Activated naive CD8-positive, alpha-beta T cell treated with anti-CD3 and anti-CD28 coated beads, Interleukin-2, amount 50 U/mL, for 16 hours (primary cell): ENCODE data around the gene LAIR1.
"Not testable (repeated sequence)": the region's sequence is repeated elsewhere in the genome, so short reads cannot be mapped to it uniquely, and the experiment has no call there.

ENCODE experiments used
- DNase-seq: peaks from one replicate; pipeline ENCODE4 v3.0.0-alpha.2; 2020; ENCODE audit warnings: low read depth, low spot score

The LAIR1 gene

GRCh38 chr19:54341295-54341694 lies 23.4 kb downstream of the LAIR1 start:
- no peak for DNase-seq

DNA sequence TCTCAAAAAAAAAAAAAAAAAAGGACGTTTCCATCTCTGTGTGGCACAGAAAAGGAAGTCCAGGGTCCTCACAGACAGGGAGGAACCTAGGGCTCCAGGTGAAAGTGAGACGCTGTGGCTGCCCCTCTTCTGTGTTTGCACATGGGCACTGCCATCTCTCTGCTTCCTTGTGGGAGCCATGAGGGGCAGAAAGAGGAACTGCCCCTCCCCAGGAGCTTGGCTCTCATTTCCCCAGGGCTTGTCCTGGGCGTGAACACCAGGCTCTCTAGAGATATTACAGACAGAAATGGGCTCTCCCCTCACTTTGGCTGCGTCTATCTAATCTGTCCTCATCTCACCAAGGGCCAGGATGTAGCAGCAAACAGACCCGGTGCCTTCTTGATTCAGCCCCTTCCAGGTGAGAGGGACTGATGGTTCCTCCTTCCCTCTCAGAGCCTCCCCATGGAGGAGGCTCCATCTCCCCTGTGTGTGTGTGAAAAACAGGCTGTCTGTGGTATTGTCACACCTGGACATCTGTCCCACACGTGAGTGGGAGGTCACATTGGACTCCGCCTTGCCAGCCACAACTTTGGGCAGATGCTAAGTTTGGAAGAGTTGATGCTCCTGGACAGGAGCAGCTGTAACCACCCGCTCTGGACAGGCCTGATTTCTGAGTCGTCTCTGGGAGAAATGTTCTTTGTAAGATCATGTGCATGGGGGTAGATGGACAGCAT lies 24.9 kb downstream of the LAIR1 start:
- no peak for DNase-seq

GRCh38 chr19:54338521-54338920 lies 26.2 kb downstream of the LAIR1 start:
- DNase-seq, result no peak

DNA sequence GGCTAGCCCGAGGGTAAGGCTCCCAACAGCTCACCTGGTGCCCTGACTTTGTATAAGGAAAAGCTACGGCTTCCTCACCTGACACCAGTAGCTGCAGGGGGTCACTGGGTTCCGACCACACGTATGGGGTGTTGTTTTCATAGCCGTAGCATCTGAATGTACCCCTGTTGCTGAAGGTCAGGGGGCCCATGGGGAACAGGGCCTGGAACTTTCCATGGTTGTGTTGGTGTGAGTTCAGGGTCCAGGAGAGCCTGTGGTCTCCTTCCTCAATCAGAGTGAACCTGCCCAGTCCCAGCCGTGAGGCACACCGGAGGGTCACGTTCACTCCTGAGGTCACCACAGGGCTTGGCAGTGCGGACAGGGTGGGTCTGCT lies 26.9 kb downstream of the LAIR1 start:
- no peak for DNase-seq

DNA sequence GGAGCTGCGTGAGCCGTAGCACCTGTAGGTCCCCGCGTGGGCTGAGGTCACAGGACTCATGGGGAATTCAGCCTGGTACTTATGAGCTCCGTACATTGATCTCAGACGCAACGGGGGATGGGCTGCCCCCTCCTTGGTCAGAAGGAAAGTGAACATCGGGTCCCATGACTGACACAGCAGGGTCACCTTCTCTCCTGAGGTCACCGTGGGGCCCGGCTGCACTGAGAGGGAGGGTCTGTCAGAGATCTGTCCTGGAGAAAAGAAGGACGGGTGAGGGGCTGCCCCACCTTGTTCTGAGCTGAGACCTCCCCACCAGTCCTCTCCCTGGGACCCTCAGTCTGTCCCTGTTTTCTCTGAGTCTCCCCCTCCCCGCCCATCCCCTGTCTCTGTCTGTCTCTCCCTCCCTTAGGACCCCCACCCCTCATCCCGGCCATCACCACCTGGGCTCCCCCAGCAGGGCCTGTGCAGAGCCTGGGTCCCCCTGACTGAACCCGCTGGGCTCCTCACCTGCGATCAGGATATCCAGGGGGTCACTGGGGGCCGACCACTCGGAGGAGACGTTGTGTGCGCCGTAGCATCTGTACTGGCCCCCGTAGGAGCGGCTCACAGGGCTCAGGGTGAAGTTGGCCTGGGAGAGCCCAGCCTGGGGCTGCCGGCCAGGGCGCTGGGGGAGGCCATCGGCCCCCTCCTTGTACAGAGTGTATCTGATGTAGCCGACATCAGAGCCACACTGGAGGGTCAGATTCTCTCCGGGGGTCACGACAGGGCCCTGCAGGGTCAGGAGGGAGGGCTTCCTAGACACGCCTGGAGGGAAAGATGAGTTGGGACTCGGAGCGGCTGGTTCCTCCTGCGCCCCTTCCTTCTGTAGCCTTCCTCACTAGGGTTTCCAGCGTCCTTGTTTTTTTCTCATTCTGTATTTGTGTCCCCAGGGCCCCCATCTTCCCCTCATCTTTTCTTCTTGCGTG lies 27.6 kb downstream of the LAIR1 start:
- DNase-seq, result no peak

DNA sequence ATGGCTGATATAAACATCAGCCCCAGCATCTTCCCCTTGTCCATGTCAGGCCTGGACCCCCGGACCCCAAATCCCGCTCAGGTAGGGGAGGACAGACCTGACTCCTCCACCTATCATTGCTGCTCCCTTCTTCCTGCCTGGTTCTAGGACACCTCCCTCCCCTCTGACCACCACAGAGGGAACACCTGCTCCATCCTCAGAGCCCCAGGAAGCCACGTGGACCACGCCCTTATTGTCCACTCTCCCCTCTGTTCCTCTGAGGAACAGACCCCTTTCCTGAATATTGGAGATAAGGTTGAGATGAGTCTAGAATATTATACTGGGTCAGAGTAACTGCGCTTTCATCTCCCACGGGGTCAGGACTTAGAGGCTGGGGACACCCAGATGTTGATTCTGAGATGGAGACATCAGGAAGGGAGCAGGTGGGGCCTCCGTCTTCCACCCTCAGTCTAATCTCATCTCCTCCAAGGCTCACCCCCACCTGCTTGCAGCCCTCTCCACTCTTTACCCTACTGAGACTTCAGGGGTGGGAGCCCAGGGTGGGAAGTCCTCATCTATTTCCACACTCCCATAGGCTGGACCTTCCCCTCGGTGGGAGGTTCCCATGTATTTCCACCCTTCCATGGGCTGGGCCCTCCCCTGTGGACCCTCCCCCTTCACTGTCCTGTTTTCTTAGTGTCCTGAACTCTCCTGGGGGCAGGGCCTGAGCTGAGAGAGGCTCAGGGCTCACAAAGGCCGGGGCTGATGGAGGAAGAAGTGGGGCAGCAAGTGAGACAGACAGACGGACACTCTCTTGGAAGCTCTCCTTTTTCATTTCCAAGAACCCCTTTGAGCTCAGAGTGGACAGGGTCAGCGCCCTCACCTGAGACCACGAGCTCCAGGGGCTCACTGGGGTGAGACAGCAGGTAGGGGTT lies 28.5 kb downstream of the LAIR1 start:
- no peak for DNase-seq

DNA sequence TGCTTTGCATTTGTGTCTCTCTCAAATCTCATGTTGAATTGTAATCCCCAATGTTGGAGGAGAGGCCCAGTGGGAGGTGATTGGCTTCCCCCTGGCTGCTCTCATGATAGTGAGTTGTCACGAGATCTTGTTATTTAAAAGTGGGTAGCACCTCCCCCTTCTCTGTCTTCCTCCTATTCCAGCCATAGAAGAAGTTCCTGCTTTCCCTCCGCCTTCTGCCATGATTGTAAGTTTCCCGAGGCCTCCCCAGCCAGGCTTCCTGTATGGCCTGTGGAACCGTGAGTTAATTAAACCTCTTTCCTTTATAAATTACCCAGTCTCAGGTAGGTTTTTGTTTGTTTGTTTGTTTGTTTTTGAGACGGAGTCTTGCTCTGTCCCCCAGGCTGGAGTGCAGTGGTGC lies 29.6 kb downstream of the LAIR1 start:
- no peak for DNase-seq

DNA sequence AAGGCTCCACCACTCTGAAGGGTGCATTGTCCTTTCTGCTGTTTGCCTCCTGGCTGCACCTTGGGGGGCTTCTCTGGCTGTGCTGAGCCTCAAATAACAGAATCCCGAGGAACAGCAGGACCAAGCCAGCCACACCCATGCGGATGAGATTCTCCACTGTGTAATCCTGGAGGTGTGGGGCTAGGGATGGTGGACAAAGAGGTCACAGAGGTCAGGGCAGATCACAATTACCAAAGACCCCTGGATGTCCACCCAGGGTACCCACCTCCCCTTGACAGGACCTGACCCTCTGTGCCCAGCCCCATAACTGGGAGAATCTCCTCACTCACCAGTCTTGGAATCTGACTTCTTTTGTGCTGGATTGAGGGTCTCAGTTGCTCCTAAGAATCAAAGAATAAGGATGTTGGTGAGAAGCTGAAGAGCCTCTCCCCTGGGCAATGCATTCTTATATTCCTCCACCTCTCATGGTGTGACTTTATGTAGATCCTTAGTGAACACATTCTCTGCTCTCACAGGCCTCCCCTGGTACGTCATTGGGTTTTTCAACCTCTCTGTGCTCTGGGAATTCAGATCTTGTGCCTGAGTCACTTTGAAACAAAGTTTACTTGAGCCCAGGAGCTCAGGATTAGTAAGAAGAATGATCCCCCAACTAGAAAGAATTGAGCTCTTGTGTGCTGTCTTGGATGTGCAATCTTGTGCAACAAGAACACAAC lies 31.0 kb downstream of the LAIR1 start:
- DNase-seq, result no peak

DNA sequence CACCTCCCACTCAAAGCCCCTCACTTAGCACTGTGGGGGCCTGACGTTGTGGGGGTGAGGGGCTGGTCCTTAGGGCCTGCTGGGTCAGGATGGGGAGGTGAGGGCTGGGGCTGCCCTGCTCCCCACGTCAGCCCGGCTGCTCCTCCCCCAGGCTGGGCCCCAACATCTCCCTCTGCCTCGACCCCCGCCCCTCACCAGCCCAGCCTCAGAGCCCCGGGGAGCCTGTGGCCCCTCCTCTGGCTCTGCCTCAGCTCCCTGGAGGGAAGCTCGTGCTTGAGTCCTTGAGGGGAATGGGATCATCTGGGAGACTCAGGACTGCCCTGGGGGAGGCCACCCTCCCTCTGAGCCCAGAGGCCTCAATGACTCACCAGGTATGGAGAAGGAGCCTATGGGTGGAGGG lies 32.6 kb downstream of the LAIR1 start:
- no peak for DNase-seq

- DNase-seq, result no peak
These were observed 33.1 kb downstream of the LAIR1 start for GRCh38 chr19:54331626-54332025.

GRCh38 chr19:54329476-54330165 lies 35.1 kb downstream of the LAIR1 start:
- DNase-seq, result no peak

- not testable (repeated sequence) for DNase-seq
These were observed 36.0 kb downstream of the LAIR1 start for GRCh38 chr19:54328781-54329180.

GRCh38 chr19:54325631-54326030 lies 39.1 kb downstream of the LAIR1 start:
- DNase-seq, result no peak

- peak; percentile 13 for DNase-seq
These were observed 39.5 kb downstream of the LAIR1 start for GRCh38 chr19:54325194-54325621.

- no peak for DNase-seq
These were observed 40.7 kb downstream of the LAIR1 start for GRCh38 chr19:54324071-54324470.

DNA sequence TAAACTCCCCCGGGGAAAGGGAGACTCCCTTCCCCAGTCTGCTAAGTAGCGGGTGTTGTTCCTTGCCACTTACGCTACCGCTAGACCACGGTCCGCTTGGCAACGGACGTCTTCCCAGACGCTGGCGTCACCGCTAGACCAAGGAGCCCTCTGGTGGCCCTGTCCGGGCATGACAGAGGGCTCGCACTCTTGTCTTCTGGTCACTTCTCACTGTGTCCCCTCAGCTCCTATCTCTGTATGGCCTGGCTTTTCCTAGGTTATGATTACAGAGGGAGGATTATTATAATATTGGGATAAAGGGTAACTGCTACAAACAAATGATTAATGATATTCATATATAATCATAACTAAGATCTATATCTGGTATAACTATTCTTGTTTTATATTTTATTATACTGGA lies 41.8 kb downstream of the LAIR1 start:
- DNase-seq, result not testable (repeated sequence)

DNA sequence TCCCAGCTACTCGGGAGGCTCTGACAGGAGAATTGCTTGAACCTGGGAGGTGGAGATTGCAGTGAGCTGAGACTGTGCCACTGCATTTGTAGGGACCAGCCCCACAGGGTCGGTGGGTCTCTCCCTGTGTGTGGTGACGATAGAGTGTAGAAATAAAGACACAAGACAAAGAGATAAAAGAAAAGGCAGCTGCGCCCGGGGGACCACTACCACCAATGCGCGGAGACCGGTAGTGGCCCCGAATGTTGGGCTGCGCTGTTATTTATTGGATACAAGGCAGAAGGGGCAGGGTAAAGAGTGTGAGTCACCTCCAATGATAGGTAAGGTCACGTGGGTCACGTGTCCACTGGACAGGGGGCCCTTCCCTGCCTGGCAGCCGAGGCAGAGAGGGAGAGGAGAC lies 42.4 kb downstream of the LAIR1 start:
- not testable (repeated sequence) for DNase-seq

- no peak for DNase-seq
These were observed 44.6 kb downstream of the LAIR1 start for GRCh38 chr19:54319892-54320670.

DNA sequence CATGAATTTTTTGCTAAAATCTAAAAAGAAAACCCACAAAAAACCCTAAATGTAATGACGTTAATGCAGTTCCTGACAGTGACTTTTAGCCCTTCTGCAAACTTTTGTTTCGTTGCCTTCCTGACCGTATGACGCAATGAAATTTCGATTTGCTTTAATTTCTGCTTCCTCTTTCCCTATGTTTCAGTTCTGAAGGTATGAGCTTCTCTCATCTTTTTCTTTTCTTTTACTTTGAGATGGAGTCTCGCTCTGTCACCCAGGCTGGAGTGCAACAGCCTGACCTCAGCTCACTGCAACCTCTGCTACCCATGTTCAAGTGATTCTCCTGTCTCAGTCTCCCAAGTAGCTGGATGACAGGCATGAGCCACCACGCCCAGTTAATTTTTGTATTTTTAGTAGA lies 45.7 kb downstream of the LAIR1 start:
- DNase-seq, result no peak

- DNase-seq, result no peak
These were observed 46.8 kb downstream of the LAIR1 start for GRCh38 chr19:54317965-54318240.
